ENCODE measurements around the gene ZBTB40. TPM values are rescaled to one million over a fixed set of nuclear protein-coding genes. Genes with fewer than 3 reads are reported as not detected.

ZBTB40 gene, protein sequence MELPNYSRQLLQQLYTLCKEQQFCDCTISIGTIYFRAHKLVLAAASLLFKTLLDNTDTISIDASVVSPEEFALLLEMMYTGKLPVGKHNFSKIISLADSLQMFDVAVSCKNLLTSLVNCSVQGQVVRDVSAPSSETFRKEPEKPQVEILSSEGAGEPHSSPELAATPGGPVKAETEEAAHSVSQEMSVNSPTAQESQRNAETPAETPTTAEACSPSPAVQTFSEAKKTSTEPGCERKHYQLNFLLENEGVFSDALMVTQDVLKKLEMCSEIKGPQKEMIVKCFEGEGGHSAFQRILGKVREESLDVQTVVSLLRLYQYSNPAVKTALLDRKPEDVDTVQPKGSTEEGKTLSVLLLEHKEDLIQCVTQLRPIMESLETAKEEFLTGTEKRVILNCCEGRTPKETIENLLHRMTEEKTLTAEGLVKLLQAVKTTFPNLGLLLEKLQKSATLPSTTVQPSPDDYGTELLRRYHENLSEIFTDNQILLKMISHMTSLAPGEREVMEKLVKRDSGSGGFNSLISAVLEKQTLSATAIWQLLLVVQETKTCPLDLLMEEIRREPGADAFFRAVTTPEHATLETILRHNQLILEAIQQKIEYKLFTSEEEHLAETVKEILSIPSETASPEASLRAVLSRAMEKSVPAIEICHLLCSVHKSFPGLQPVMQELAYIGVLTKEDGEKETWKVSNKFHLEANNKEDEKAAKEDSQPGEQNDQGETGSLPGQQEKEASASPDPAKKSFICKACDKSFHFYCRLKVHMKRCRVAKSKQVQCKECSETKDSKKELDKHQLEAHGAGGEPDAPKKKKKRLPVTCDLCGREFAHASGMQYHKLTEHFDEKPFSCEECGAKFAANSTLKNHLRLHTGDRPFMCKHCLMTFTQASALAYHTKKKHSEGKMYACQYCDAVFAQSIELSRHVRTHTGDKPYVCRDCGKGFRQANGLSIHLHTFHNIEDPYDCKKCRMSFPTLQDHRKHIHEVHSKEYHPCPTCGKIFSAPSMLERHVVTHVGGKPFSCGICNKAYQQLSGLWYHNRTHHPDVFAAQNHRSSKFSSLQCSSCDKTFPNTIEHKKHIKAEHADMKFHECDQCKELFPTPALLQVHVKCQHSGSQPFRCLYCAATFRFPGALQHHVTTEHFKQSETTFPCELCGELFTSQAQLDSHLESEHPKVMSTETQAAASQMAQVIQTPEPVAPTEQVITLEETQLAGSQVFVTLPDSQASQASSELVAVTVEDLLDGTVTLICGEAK
- 1 to 10 TPM; 3.5 to 5.1 (median 5.1) TPM for polyA plus RNA-seq

GRCh38 chr1:22451702-22452480 lies at the start of gene ZBTB40:
Gene ZBTB40 (plus strand): TSS chr1:22451851. CDS start chr1:22489949, 38,098 bp downstream.
- WGBS, 3 donors = 0% methylated on average over 45 to 68 of the region's 68 CpGs

GRCh38 chr1:22402356-22403053 lies 49.1 kb upstream of the ZBTB40 start:
- no peak overlapping the region for H3K27ac ChIP-seq (ENCODE audit: low read depth, low read length)
- WGBS, 3 donors = 76 to 87% (median 83%) methylated on average over 12 of the region's 12 CpGs

More at GRCh38 chr1:22451702-22452480, at the start of gene ZBTB40:
- H3K27ac ChIP-seq (ENCODE audit: low read depth, low read length) = no peak within 1 kb of the TSS

DNA sequence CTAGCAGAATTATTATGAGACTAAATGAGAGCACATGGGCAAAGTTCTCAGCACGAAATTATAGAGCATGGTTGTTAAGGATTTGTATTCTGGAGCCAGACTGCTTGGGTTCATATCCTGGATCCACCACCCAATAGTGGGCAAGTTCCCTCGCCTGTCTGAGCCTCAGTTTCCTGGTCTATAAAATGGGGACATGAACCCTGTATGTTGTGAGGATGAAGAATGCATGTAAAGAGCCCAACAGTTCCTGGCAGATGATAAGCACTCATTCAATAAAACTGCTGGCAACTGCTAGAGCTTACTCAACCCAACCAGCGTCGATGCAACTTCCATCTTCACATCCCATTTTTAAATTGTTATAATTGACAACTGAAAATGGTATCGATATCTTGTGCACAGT lies 47.2 kb upstream of the ZBTB40 start:
- no peak overlapping the region for H3K27ac ChIP-seq (ENCODE audit: low read depth, low read length)
- WGBS, 3 donors = 78 to 83% (median 80%) methylated on average over 5 of the region's 5 CpGs

- H3K27ac ChIP-seq (ENCODE audit: low read depth, low read length) = no peak overlapping the region
- WGBS, 3 donors = 77 to 90% (median 79%) methylated on average over 13 of the region's 13 CpGs
Measured at GRCh38 chr1:22406722-22407495, 44.7 kb upstream of the ZBTB40 start.

DNA sequence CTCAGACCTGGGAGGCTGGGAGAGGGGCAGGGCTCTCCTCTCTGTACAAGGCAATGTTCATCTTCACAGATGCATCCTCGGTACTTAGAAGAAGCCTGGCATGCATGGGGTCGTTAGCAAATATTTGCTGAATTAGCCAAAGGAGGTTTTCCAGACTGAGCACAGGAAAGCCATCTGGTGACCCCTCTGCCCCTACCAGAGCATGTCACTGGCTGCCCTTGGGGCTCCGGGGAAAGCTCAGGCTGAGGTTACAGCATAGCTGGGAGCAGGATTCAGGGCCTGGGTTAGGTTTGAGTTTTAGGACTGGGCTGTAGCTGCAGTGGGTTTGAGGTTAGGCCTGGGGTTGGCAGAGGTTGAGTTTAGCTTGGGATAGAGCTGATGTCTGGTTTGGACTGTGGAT lies 43.4 kb upstream of the ZBTB40 start:
- 47 to 61% (median 55%) methylated on average over 3 of the region's 3 CpGs for WGBS, 3 donors
- H3K27ac ChIP-seq (ENCODE audit: low read depth, low read length) = no peak overlapping the region

DNA sequence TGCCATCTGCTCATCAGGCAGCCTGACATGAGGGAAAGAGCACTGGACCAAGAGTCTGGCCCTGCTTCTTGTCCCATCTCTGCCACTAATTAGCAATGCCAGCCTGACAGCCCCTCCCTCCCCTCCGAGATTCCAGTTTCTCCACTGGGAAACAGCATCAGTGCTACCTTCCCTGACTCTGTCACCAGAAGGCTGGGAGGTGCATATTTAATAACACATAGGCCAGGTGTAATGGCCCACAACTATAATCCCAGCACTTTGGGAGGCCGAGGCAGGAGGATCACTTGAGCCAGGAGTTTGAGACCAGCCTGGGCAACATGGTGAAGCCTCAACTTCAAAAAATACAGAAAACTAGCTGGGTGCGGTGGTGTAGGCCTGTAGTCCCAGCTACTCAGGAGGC lies 41.2 kb upstream of the ZBTB40 start:
- no peak overlapping the region for H3K27ac ChIP-seq (ENCODE audit: low read depth, low read length)

GRCh38 chr1:22410928-22411495 lies 40.6 kb upstream of the ZBTB40 start:
- WGBS, 3 donors = 81 to 90% (median 84%) methylated on average over 10 of the region's 10 CpGs
- H3K27ac ChIP-seq (ENCODE audit: low read depth, low read length) = no peak overlapping the region

More for the DNA sequence above, 41.2 kb upstream of the ZBTB40 start:
- 91 to 100% (median 91%) methylated on average over 3 of the region's 3 CpGs for WGBS, 3 donors

- WGBS, 3 donors = 90 to 100% (median 95%) methylated on average over 1 of the region's 1 CpG
- no peak overlapping the region for H3K27ac ChIP-seq (ENCODE audit: low read depth, low read length)
Measured at GRCh38 chr1:22411589-22411988, 40.1 kb upstream of the ZBTB40 start.

DNA sequence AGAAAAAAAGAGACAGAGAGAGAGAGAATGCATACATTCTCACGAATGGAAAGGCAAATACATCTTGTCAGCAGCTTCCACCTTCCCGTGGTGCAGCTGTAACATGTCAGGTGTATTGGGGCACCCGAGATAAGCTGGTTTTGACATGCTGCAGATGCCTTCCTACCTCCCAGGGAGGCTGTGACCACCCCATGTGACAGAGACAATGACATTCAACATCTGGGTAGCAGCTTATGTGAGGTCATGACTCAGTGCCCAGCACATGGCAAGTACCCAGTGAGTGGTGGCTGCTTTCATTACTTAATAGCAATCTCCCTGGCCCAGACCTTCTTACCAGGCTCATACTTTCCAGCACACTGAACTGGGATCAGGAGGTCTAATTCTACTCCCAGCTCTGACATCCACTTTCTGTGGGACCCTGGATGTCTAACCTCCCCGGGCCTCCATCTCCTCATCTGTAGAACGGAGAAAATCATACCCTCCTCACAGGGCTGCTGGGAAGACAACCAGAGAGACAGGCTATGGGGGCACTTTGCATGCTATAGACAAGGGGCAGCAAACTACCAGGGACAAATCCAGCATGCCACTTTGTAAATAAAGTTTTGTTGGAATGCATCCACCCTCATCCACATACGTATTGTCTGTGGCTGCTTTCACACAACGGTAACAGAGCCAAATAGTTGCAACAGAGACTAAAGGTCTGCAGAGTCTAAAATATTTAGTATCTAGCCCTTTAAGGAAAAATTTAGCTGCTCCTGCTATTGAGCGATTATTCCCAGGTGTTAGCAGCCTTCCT lies 38.5 kb upstream of the ZBTB40 start:
- WGBS, 3 donors = 40 to 73% (median 65%) methylated on average over 8 of the region's 8 CpGs
- no peak overlapping the region for H3K27ac ChIP-seq (ENCODE audit: low read depth, low read length)

GRCh38 chr1:22413799-22414198 lies 37.9 kb upstream of the ZBTB40 start:
- 0 to 20% (median 0%) methylated on average over 1 of the region's 1 CpG for WGBS, 3 donors
- no peak overlapping the region for H3K27ac ChIP-seq (ENCODE audit: low read depth, low read length)

GRCh38 chr1:22414244-22414751 lies 37.4 kb upstream of the ZBTB40 start:
- no peak overlapping the region for H3K27ac ChIP-seq (ENCODE audit: low read depth, low read length)
- WGBS, 3 donors = 23 to 71% (median 62%) methylated on average over 11 of the region's 11 CpGs

- H3K27ac ChIP-seq (ENCODE audit: low read depth, low read length) = no peak overlapping the region
- WGBS, 3 donors = 85 to 89% (median 86%) methylated on average over 7 of the region's 7 CpGs
Measured at GRCh38 chr1:22415489-22415888, 36.2 kb upstream of the ZBTB40 start.

- 13 to 17% (median 16%) methylated on average over 13 of the region's 13 CpGs for WGBS, 3 donors
- H3K27ac ChIP-seq (ENCODE audit: low read depth, low read length) = no peak overlapping the region
Measured at GRCh38 chr1:22416555-22417454, 34.8 kb upstream of the ZBTB40 start.

GRCh38 chr1:22417466-22417865 lies 34.2 kb upstream of the ZBTB40 start:
- 82 to 86% (median 86%) methylated on average over 12 of the region's 12 CpGs for WGBS, 3 donors
- H3K27ac ChIP-seq (ENCODE audit: low read depth, low read length) = no peak overlapping the region
